ENCODE data around the gene SLC12A9.

Gene SLC12A9

DNA sequence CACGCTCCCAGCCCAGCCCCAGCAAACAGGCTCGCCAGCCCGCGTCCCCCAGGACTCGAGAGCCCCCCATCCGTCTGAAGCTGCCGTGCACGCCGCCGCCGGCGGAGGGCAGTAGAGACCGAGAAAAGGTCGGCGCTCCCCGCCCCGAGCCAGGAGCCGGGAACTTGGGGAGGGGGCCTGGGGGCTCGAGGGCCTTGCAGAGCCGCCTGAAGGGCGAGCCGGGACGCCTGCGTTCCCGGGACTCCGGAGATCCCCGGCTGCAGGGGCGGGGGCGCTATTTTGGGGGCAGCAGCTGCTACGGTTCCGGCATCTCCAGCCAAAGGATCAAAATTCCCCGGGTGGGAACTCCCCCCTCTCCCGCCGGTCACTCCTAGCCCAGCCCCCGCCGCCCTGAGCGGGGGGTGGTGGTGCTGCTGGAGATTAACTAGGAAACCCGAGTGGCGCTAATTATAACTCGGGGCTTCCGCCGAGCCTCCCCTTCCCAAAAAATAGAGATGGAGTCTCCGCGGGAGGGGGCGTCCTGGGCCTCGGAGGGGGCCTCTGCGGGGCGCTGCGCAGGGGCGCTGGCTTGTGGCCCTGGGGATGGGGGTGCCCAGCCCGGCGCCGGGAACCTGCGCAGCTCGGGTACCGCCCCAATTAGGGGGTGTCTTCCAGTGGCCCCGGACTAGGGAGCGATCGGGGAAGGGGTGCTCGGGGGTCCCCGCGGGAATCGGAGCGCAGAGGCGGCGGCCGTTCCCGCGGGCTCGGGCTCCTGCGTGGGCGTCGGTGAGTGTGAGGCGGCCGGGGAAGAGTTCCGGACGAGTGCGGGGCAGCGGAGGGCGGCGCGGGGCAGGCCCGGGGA lies 42.6 kb downstream of the SLC12A9 start (continued):
- TF ChIP-seq ZNF248 (tag by site-specific recombination; IDR thresholded peaks at IDR 0.05): no peak
- no peak for TF ChIP-seq WT1 (tag by site-specific recombination; IDR thresholded peaks at IDR 0.05)
- no peak for TF ChIP-seq OSR2 (tag by site-specific recombination; IDR thresholded peaks at IDR 0.05)
- peak; percentile 24; the same call in 1 of the 2 replicates for TF ChIP-seq ZNF423 (tag by site-specific recombination; IDR thresholded peaks at IDR 0.05)
- TF ChIP-seq ZNF623 (tag by site-specific recombination; IDR thresholded peaks at IDR 0.05): no peak
- no peak for TF ChIP-seq ZNF626 (tag by site-specific recombination; IDR thresholded peaks at IDR 0.05)
- TF ChIP-seq, protein P1, sequence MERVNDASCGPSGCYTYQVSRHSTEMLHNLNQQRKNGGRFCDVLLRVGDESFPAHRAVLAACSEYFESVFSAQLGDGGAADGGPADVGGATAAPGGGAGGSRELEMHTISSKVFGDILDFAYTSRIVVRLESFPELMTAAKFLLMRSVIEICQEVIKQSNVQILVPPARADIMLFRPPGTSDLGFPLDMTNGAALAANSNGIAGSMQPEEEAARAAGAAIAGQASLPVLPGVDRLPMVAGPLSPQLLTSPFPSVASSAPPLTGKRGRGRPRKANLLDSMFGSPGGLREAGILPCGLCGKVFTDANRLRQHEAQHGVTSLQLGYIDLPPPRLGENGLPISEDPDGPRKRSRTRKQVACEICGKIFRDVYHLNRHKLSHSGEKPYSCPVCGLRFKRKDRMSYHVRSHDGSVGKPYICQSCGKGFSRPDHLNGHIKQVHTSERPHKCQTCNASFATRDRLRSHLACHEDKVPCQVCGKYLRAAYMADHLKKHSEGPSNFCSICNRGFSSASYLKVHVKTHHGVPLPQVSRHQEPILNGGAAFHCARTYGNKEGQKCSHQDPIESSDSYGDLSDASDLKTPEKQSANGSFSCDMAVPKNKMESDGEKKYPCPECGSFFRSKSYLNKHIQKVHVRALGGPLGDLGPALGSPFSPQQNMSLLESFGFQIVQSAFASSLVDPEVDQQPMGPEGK (tag by site-specific recombination; IDR thresholded peaks at IDR 0.05): peak; percentile 98
- TF ChIP-seq ZNF76 (tag by site-specific recombination; IDR thresholded peaks at IDR 0.05; ENCODE audit: borderline replicate concordance, low read depth): no peak
- TF ChIP-seq, protein P2, sequence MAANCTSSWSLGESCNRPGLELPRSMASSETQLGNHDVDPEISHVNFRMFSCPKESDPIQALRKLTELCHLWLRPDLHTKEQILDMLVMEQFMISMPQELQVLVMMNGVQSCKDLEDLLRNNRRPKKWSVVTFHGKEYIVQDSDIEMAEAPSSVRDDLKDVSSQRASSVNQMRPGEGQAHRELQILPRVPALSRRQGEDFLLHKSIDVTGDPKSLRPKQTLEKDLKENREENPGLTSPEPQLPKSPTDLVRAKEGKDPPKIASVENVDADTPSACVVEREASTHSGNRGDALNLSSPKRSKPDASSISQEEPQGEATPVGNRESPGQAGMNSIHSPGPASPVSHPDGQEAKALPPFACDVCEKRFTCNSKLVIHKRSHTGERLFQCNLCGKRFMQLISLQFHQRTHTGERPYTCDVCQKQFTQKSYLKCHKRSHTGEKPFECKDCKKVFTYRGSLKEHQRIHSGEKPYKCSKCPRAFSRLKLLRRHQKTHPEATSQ (tag by site-specific recombination; IDR thresholded peaks at IDR 0.05): no peak
- TF ChIP-seq ZEB2 (tag by site-specific recombination; IDR thresholded peaks at IDR 0.05): peak; percentile 71; the same call in 1 of the 2 replicates
- no peak for TF ChIP-seq ZNF112 (tag by site-specific recombination; IDR thresholded peaks at IDR 0.05)
- no peak for TF ChIP-seq ZNF155 (tag by site-specific recombination; IDR thresholded peaks at IDR 0.05)
- TF ChIP-seq ZNF548 (tag by site-specific recombination; IDR thresholded peaks at IDR 0.05): no peak
- TF ChIP-seq ZNF48 (tag by site-specific recombination; IDR thresholded peaks at IDR 0.05): no peak
- no peak for TF ChIP-seq ZNF391 (tag by site-specific recombination; IDR thresholded peaks at IDR 0.05; ENCODE audit: borderline replicate concordance, low read depth)
- no peak for TF ChIP-seq KLF1 (tag by site-specific recombination; IDR thresholded peaks at IDR 0.05)
- TF ChIP-seq KLF9 (tag by site-specific recombination; IDR thresholded peaks at IDR 0.05; ENCODE audit: low read depth): peak; percentile 8
- TF ChIP-seq MYNN (tag by site-specific recombination; IDR thresholded peaks at IDR 0.05; ENCODE audit: borderline replicate concordance): no peak
- TF ChIP-seq, protein P3, sequence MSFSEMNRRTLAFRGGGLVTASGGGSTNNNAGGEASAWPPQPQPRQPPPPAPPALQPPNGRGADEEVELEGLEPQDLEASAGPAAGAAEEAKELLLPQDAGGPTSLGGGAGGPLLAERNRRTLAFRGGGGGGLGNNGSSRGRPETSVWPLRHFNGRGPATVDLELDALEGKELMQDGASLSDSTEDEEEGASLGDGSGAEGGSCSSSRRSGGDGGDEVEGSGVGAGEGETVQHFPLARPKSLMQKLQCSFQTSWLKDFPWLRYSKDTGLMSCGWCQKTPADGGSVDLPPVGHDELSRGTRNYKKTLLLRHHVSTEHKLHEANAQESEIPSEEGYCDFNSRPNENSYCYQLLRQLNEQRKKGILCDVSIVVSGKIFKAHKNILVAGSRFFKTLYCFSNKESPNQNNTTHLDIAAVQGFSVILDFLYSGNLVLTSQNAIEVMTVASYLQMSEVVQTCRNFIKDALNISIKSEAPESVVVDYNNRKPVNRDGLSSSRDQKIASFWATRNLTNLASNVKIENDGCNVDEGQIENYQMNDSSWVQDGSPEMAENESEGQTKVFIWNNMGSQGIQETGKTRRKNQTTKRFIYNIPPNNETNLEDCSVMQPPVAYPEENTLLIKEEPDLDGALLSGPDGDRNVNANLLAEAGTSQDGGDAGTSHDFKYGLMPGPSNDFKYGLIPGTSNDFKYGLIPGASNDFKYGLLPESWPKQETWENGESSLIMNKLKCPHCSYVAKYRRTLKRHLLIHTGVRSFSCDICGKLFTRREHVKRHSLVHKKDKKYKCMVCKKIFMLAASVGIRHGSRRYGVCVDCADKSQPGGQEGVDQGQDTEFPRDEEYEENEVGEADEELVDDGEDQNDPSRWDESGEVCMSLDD (tag by site-specific recombination; IDR thresholded peaks at IDR 0.05): peak; percentile 96
- no peak for TF ChIP-seq ZBTB21 (tag by site-specific recombination; IDR thresholded peaks at IDR 0.05)
- no peak for TF ChIP-seq ZNF223 (tag by site-specific recombination; IDR thresholded peaks at IDR 0.05)
- TF ChIP-seq ZNF707 (tag by site-specific recombination; IDR thresholded peaks at IDR 0.05): no peak
- TF ChIP-seq, protein P4, sequence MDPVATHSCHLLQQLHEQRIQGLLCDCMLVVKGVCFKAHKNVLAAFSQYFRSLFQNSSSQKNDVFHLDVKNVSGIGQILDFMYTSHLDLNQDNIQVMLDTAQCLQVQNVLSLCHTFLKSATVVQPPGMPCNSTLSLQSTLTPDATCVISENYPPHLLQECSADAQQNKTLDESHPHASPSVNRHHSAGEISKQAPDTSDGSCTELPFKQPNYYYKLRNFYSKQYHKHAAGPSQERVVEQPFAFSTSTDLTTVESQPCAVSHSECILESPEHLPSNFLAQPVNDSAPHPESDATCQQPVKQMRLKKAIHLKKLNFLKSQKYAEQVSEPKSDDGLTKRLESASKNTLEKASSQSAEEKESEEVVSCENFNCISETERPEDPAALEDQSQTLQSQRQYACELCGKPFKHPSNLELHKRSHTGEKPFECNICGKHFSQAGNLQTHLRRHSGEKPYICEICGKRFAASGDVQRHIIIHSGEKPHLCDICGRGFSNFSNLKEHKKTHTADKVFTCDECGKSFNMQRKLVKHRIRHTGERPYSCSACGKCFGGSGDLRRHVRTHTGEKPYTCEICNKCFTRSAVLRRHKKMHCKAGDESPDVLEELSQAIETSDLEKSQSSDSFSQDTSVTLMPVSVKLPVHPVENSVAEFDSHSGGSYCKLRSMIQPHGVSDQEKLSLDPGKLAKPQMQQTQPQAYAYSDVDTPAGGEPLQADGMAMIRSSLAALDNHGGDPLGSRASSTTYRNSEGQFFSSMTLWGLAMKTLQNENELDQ (tag by site-specific recombination; IDR thresholded peaks at IDR 0.05; ENCODE audit: low read depth): no peak
- no peak for TF ChIP-seq ZFP69B (tag by site-specific recombination; IDR thresholded peaks at IDR 0.05)
- no peak for TF ChIP-seq ZNF121 (tag by site-specific recombination; IDR thresholded peaks at IDR 0.05)
- TF ChIP-seq ZNF169 (tag by site-specific recombination; IDR thresholded peaks at IDR 0.05): no peak
- no peak for TF ChIP-seq ZNF266 (tag by site-specific recombination; IDR thresholded peaks at IDR 0.05; ENCODE audit: low read depth)
- peak; percentile 29; the same call in 1 of the 2 replicates for TF ChIP-seq ZBTB48 (tag by site-specific recombination; IDR thresholded peaks at IDR 0.05)
- no peak for TF ChIP-seq ZNF214 (tag by site-specific recombination; IDR thresholded peaks at IDR 0.05; ENCODE audit: borderline replicate concordance)
- TF ChIP-seq ZXDB (tag by site-specific recombination; IDR thresholded peaks at IDR 0.05): peak; percentile 78
- no peak for TF ChIP-seq ZNF530 (tag by site-specific recombination; IDR thresholded peaks at IDR 0.05; ENCODE audit: low read depth)
- 0 out of 2 replicates have a peak, but pooled peaks have one; percentile 27 for TF ChIP-seq ZNF785 (tag by site-specific recombination; IDR thresholded peaks at IDR 0.05)
- no peak for TF ChIP-seq ZNF350 (tag by site-specific recombination; IDR thresholded peaks at IDR 0.05)
- no peak for TF ChIP-seq ZNF658 (tag by site-specific recombination; IDR thresholded peaks at IDR 0.05)
